ENCODE results near the gene NES.

Gene NES

DNA sequence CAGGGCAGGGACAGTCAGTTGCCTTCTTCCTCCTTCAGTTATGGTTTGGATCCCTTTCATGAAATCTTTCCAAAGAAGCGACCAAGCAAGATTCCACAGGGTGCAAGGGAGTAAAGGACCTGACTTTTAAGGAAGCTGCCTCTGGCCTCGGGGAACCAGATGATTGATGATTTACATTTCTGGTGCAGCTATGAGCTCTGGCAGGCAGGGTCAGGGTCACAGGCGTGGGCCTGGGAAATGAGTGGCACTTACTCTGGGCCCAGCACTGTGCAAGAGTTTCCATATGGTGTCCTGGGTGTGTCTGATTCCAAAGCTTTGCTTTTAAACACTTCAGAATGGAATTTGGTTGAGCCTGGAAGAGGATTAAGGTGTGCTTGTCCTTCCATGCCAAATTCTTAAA lies 35.4 kb upstream of the NES start:
- no peak overlapping the region for H3K27ac ChIP-seq
- TF ChIP-seq, protein P1, sequence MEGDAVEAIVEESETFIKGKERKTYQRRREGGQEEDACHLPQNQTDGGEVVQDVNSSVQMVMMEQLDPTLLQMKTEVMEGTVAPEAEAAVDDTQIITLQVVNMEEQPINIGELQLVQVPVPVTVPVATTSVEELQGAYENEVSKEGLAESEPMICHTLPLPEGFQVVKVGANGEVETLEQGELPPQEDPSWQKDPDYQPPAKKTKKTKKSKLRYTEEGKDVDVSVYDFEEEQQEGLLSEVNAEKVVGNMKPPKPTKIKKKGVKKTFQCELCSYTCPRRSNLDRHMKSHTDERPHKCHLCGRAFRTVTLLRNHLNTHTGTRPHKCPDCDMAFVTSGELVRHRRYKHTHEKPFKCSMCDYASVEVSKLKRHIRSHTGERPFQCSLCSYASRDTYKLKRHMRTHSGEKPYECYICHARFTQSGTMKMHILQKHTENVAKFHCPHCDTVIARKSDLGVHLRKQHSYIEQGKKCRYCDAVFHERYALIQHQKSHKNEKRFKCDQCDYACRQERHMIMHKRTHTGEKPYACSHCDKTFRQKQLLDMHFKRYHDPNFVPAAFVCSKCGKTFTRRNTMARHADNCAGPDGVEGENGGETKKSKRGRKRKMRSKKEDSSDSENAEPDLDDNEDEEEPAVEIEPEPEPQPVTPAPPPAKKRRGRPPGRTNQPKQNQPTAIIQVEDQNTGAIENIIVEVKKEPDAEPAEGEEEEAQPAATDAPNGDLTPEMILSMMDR (conservative IDR thresholded peaks at IDR 0.05) = no peak

DNA sequence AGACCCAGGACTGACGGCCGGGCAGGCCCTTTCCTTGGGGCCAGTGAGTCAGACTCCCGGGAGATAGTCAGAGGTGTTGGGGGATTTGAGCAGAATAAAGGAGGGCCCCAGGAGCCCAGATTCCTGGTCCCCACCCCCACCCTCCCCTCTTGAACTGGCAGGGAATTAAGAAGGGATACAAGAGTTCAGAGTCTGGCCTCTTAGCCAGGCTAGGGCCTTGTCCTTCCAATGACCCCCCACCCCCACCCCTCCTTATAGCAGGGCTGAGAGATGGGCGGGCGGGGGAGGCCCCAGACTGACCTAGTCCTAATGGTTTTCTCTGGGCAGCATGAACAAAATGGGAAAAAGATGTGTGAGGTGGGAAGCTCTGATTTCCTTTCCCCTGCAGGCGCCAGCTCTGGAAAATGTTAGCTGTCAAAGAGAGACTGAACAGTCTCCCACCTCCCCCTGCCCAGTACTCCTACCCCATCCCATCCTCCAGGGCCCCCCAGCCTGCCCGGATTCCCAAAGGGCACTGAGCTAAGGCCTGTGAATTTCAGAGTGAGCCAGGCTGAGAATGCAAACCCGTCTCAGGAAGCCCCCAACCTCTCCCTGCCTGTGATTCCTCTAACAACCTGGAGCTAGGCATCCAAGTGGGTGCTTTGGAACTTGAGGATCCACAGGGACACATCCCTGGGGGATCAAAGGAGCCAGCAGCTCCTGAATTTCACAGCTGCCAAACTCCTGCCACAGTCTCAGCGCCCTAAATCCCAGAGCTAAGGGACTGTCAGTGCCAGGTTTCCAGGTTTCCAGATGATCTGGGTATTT lies 34.0 kb upstream of the NES start:
- TF ChIP-seq, protein P1 (conservative IDR thresholded peaks at IDR 0.05) = no peak
- H3K27ac ChIP-seq = no peak overlapping the region

GRCh38 chr1:156709757-156710489 lies 32.7 kb upstream of the NES start:
- peak overlapping the region; percentile 32 for H3K27ac ChIP-seq
- TF ChIP-seq, protein P1 (conservative IDR thresholded peaks at IDR 0.05) = no peak

GRCh38 chr1:156709031-156709430 lies 31.8 kb upstream of the NES start:
- H3K27ac ChIP-seq = peak overlapping the region; percentile 32
- TF ChIP-seq, protein P1 (conservative IDR thresholded peaks at IDR 0.05) = no peak

DNA sequence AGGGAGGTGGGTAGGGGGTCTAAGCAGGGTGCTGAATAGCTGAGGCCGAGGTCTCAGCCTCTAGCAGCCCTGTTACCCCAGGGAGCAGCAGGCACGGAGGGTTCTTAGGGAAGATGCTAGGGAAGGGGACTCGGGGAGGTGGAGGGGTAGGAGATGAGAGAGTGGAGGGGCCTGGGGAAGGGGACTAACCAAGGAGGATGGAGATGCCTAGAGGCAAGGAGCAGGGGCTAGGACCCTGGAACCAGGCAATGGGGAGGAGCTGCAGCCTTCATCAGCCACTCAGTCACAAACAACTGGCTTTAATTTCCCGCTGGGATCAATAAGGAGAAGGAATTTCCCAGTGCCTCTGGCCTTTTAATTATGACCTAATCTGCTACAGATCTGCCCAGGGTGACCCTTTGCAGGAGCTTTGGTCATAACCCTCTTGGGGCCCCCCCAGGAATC lies 31.0 kb upstream of the NES start:
- TF ChIP-seq, protein P1 (conservative IDR thresholded peaks at IDR 0.05) = no peak
- H3K27ac ChIP-seq = no peak overlapping the region

DNA sequence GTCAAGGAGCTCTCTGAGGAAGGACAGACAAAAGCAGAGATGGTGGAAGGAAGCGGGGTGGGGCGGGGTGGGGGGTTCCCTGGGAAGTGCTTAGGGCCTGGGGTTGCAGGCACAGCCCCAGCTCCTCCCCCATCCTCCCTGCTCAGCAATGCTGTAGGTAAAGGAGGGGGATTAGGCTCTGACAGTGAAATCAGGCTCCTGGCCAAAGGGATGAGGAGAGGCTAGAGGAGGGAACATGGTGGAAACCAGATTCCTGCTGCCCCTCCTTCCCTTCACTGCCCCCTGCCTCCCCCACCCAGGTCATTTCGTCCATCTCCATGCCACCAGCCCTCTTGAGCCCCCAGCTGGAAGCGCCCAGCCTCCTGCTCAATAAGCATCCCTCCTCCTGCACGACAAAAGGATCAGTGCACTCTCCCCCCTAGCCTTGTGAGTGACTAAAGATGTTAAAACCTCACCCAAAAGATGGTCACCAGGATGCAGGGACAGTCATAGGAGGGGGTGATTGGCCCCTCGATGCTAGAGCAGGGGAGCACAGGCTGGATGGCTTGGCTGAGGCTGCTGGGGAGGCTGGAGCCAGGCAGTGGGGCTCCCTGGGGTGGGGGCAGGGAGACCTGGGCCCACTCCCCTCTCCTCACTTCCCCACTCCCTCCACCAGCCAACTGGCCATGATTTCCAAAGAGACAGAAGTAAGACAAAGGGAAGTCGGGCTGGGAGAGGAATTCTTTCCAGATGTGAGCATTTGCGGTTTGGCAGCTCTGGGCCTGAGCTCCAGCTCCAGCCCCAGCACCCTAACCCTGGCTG lies 30.4 kb upstream of the NES start:
- TF ChIP-seq, protein P1 (conservative IDR thresholded peaks at IDR 0.05) = no peak
- H3K27ac ChIP-seq = no peak overlapping the region

All from VCaP (cell line).